CD4-positive, alpha-beta T cell treated with Interleukin-12 subunit alpha and Interleukin-12 subunit beta, for 1 hour (primary cell): ENCODE data around the gene RIN1.
"Not testable (repeated sequence)": the region's sequence is repeated elsewhere in the genome, so short reads cannot be mapped to it uniquely, and the experiment has no call there.

Source experiments
- DNase-seq: peaks from one replicate; pipeline ENCODE4 v3.0.0-alpha.2; 2020

RIN1 gene, protein sequence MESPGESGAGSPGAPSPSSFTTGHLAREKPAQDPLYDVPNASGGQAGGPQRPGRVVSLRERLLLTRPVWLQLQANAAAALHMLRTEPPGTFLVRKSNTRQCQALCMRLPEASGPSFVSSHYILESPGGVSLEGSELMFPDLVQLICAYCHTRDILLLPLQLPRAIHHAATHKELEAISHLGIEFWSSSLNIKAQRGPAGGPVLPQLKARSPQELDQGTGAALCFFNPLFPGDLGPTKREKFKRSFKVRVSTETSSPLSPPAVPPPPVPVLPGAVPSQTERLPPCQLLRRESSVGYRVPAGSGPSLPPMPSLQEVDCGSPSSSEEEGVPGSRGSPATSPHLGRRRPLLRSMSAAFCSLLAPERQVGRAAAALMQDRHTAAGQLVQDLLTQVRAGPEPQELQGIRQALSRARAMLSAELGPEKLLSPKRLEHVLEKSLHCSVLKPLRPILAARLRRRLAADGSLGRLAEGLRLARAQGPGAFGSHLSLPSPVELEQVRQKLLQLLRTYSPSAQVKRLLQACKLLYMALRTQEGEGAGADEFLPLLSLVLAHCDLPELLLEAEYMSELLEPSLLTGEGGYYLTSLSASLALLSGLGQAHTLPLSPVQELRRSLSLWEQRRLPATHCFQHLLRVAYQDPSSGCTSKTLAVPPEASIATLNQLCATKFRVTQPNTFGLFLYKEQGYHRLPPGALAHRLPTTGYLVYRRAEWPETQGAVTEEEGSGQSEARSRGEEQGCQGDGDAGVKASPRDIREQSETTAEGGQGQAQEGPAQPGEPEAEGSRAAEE

DNA sequence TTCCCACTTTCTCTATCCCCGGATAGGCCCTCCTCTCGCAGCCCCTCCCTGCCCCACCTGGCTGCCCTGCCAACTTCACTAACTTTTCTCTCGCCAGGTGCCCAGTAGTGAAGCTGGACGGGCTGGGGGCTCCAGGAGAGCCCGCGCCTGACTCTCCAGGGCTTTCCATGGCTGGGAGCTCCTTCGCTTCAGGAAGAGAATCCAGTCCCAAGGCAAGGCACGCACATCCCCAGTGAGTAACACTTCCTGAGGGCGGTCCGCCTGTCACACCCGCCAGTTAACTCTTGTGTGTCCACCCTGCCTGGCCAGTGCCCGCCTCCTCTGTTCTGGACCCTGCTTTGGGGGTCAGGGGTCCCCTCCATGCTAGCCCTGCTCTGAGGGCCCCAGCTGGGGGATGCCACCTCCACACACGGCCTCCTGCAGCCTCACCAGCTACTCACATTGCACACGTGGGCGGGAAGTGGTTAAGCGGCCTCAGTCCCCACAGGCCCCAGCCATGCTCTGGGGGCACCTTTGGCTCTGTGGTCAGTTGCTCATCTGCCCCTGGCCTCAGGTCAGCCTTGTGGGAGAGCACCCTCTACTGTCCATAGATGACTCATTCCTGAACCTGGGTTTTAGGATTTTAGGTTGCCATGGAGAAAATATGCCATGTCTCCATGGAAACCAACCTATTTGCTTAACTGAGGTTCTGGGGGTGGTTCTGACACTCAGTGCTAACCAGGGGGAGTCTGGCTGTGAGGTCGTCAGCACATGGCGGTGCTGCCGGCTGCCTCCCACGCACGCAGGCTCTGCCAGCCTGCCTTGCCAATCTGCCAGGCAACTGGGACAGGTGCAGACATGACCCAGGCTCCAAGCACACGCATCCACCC is at the start of gene RIN1:
RIN1 (minus strand) TSS at position 201 of the 869 bp plus-strand sequence; CDS start at position 169, 32 bp downstream.
- peak; percentile 54 for DNase-seq

DNA sequence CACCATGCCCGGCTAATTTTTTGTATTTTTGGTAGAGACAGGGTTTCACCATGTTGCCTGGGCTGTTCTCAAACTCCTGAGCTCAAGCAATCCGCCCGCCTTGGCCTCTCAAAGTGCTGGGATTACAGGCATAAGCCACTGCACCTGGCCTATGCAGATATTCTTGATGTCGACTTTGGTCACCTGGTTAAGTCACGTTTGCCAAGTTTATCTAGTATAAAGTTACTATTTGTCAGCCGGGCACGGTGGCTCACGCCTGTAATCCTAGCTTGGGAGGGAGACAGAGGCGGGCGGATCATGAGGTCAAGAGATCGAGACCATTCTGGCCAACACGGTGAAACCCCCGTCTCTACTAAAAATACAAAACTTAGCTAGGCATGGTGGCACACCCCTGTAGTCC is 48.1 kb upstream of the RIN1 start:
- DNase-seq: not testable (repeated sequence)

DNA sequence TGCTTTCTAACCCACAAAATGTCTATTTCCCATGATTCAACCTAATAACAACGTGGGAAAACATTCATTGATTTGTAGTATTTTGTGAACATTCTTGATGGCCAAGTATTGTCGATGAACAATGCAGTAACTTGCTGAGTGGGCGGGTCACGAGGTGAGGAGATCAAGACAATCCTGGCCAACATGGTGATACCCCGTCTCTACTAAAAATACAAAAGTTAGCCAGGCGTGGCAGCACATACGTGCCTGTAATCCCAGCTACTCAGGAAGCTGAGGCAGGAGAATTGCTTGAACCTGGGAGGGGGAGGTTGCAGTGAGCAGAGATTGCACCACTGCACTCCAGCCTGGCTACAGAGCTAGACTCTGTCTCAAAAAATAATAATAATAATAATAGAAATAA is 44.0 kb upstream of the RIN1 start:
- DNase-seq: not testable (repeated sequence)

DNA sequence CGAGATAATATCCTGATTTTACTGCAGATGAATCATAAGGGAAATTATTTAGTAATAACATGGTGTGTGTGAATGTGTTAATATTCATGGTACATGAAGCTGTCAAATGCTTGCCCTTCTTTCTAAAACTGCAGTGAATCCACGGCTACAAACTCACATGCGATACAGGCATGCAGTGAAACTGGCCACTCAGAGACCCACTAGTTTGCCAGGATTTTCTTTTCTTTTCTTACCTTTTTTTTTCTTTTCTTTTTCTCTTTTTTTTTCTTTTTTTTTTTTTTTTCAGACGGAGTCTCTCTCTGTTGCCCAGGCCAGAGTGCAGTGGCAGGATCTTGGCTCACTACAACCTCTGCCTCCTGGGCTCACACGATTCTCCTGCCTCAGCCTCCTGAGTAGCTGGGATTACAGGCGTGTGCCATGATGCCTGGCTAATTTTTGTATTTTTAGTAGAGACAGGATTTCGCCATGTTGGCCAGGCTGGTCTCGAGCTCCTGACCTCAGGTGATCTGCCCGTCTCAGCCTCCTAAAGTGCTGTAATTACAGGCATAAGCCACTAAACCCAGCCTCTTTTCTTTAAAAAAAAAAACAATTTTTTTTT is 37.6 kb upstream of the RIN1 start:
- DNase-seq: not testable (repeated sequence)

DNA sequence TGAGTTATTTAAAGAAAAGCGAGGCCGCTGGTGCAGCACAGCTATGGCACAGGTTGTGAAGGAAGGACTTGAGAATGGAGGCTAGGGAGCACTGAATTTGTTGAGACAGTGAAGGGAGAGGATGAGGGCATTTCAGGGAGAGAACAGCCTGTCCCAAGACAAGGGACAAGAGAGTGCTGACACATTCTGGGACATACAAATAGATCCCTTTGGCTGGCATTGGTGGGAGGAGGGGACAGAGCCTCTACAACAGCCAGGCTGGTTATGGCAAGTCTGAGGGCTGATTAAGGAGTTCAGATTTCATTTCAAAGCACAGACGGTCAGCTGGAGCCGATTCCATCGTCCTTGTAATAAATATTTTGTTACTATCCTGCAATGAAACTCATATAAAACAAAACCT is 37.0 kb upstream of the RIN1 start:
- no peak for DNase-seq

DNA sequence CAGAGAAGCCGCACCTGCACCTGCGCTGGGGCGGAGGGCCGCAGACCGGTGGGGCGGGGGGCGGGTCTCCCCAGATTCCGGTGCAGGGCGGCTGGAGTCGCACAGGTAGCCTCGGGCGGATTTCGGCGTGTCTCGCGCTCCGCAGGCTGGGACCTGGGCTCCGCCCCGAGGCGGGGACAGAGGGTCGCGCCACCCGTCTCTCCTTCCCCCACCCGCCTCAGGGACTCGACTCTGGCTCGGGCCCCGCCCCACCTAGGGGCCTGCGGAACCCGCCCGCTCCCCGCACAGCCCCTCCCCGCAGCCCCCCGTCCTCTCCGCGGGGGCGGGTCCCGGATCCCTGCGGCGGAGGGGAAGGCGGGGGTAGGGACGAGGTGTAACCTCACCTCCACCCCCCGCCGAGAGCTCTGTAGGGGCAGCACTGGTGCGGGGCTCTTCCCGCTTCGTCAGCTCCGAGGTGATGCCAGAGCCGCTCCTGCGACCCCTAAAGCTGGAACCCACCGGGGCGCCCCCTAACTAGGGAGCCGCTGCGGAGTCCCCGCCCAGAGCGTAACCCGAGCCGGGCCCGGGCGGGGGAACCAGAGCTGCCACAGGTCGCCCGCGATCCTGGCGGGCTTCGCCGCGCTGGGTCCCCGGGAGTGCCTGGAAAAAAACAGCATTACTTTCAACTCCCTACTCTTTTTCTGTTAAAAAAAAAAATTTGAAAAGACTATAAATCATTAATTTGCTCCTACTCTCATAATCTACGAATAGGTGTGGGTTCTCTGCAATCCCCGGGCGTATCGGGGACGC is 35.6 kb upstream of the RIN1 start, which contains the start of gene SLC29A2:
SLC29A2 (minus strand) TSS at position 134 of the 789 bp plus-strand sequence. CDS start 169 bp downstream, outside the sequence.
- DNase-seq: peak; percentile 82

DNA sequence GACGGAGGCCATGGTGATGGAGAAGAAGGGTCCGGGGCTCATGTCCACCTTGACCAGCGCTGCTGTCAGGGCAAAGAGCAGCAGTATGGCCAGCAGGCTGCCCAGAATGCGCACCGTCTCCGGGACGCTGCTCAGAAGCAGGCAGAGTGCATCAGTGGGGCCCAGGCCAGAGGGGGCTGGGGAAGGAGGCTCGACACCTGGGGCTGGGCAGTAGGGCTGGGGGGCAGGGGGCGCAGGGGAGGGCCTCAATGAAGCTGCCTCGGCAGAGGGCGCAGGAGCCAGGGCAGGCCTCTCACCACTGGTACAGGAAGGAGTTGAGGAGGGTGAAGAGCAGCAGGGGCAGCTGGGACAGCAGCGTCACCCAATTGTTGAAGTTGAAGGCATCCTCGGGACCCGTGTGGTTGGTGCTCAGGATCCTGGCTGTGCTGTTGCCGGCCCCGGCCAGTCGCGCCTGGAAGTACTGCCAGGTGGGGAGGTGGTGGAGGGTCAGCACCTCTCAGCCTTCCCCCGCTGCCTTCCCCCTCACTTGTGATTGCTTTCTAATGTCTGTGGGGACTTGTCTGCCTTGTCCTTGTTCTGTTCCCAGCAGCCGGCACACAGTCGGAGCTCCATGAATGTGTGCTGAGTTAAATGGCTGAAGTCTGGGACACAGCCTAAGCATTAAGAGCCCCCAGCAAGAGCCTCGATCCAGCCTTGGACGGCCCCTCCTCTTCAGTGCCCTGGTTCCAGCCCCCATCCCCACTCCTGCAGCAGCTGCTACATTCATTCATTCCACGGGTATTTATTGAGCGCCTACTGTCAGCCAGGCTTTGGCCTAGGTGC is 33.0 kb upstream of the RIN1 start:
- DNase-seq: no peak

DNA sequence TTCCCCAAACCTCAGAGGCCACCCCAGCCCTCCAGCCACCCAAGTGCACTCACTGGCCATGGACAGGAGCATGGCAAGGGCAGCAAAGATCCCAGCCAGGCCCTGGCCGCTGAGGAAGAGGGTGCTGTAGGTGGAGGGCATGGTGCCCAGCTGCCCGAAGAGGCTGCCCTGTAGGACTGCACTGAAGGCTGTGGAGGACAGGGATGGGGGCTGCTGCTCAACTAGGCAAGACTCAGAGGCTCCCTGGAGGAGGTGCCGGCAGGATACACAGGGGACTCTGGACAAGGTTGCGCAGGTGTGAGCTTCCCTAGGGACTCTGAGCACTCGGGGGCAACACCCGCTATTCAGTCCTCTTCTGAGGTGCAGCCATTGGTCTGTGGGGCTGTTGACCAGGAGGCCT is 32.2 kb upstream of the RIN1 start:
- DNase-seq: no peak

DNA sequence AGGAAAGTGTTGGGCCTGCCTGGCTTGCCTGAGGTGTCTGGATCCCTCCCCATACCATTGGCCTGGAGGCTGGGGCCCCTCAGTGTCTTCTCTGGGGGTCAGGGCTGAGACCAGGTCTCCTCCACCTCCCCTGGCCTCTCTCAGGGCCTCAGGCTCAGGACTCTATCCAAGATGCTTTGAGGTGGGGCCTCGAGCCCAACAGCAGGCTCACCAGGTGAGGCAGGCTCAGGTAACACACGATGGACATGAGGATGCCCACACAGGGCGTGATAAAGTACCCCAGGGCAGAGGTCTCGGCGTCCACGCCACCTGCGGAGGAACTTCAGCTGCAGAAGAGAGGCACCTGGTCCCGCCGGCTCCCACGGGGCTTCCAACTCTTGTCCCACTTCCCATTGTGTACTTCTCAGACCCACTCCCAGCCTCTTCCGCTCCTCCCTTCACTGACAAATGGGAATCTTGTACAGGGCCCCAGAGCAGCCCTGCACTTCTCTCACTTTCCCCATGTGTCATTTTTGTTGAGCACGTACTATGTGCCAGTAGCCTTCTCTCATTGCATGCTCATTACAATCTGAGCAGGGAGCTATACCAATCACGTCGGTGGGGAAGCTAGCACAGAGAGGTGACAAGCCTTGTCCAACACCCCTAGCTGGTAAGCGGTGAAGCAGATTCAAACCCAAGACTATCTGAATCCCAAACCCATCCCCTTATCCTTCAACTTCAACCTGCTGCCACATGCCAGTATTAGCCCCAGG is 31.5 kb upstream of the RIN1 start:
- DNase-seq: no peak

DNA sequence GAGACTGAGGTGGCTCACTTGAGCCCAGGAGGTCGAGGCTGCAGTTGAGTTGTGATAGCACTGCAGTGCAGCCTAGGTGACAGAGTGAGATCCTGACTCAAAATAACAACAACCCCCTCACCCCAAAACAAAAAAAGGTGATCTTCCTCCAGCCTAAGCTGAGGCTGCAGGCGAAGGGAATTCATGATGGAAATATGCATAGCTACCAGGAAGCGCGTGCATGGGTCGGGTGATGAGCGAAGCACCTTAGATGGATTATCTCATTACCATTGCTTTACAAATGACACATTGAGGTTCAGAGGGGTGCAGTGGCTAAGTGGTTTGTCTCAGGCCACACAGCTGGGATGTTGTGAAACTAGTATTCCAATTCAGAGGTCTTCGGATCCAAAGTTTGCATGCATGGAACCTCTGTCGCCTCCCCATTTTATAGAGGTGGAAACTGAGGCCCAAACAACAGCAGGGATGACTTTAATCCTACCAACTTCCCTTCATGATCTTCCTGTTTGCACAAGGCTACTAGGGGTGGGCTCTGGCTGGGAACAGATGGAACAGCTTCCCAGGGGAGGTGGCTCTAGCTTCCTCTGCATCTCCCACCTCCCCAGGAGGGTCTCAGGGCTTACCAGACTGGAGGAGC is 30.7 kb upstream of the RIN1 start:
- no peak for DNase-seq

DNA sequence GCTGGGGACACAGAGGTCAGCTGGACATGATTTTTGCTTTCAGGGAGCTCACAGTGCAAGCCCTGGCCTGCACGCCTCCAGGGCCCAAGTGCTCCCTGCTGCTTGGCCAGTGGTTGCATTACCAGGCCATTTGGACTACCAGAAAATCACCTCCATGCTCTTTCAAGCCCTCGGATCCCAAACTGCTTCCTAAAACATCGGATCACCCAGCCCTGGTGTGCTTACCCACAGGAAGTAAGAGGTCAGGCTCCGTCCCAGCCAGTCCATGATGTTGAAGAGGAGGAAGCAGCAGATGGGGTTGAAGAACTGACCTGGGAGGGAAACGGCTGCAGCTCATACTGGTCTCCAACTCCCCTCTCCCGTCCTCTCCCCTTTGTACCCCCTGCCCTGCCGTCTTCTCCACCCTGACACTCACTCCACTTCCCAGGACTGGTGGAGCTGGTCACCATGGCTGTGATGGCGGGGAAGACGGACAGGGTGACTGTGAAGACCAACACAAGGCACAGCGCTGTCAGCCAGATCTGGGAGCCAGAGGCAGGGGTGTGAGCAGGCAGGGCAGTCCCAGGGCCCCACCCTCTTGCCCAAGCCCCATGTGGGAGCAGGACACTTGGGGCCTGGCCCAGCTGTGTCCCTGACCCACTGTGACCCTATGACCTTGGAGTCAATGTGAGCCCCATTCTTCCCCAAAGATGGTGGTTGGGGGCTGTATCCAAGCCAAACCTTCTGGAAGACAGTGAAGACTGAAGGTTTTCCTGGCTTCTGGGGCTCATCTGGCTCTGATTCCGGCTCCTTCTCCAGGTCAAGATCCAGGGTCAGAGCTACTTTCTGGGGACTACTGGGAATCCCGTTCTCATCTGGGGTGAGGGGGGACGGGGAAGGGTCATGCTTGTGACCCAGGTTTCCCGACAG is 29.7 kb upstream of the RIN1 start:
- DNase-seq: no peak

DNA sequence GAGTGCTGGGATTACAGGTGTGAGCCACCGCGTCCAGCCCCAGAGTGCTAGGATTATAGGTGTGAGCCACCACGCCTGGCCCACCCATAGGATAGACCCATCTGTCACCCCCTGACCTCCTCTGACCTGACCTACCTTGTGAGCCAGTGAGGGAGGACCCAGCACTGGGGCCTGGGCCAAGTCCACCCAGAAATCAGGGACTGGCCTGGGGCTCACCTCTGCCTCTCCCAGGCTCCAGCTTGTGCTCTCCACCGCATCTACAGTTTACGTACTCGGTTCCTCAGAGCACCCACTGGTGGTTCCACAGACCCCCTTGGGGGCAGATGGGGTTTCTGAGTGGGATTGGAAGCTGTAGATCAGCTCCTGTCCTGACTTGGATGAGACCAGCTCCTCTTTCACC is 28.9 kb upstream of the RIN1 start:
- no peak for DNase-seq

DNA sequence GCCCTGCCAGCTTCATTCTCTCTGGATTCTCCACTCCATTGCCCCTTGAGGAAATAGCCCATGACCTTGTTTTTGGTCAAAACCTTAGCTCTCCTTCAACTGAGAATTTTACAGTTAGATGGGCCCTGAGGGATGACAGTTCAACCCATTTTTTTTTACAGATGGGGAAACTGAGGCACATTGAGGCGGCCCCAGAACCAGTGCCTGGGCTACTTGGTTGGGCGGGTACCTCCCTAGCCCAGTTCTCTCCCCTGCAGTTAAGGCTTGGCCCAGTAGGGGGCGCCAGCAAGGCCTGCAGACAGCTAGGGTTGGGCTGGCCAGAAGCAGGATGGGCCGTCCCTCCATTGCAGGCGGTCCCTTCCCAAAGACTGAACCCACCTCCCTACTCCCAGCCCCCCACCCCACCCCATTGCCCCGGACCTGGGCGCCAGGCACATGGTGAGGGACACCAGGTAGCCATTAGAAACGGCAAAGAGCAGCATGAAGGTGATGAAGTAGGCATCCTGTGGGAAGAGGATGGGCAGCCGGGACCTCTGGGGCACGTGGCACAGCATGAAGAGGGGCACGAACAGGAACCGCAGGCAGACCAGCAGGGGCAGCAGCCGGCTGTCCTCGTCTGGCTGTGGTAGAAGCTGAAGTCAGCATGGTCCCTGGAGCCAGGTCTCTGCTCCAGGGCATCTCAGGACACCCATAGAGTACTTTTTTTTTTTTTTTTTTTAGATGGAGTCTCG is 27.7 kb upstream of the RIN1 start:
- DNase-seq: peak; percentile 64

DNA sequence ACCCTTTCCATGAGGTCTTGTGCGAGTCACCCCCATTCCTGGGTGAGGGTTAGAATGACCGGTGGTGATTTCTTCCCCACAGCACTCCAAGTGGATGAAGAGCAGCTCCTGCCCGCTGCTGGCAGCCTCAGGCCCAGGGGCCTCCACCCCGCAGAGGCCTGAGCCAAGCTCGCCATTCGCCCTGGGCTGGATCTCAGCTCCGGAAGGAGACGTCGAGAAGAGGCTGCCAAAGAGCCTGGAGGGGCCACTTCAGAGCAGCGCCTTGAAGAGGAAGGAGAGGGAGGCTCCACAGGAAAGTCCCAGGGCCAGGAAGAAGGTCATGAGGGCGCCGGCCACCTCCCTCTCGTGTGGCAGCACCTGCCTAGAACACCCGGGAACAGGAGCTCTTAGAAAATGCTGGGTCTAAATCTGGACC is 27.0 kb upstream of the RIN1 start:
- no peak for DNase-seq

DNA sequence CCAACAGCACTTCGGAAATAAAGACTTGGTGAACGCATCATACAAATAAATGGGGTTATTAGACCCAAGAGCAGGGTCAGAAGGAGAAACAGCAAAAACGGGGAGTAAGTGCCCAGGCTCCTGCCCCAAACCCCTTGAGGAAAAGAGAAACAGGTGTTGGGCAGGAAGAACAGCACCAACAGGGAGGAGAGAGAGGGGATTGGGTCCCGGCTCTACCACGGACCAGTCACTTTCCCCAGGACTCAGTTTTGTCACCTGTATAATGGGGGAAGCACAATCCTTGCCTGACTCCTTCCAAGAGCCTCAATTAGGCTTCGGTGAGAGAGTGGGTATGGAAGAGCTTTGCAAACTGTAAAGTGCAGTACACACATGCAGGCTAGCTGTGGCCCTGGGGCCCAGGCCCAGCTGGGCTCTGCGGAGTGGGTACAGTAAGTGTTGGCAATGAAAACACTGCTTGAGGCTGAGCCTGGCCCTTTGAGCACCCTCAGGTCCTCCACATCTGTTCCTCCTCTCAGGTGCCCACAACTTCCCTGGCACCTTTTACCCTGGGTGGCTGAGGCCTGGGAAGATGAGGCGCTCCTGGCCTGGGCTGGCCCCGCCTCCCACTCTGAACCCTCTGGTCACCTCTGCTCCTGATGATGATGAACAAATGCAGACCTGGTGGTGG is 26.4 kb upstream of the RIN1 start:
- DNase-seq: no peak

DNA sequence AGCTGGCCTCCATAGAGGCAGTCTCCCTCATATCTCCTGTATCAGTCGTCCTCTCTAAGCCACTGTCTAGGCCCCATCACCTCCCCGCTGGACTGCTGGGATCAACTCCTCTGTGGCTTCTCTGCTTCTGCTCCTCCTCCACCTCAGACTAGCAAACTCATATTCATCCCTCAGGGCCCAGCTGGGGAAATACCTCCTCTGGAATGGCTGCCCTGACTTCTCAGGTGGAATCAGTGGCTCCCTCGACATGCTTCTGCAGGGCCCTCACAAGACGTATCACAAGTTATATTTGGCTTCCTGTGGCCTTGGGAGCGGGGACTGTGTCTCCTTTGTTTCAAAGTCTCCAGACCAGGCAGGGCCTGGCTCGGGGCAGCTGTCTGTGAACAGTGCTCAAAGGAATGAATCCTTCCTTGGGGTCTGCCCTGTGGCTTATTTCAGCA is 25.3 kb upstream of the RIN1 start:
- no peak for DNase-seq
